KMS-11 (cell line): ENCODE results near the gene C2CD2.
"Not testable (repeated sequence)": the region's sequence is repeated elsewhere in the genome, so short reads cannot be mapped to it uniquely, and the experiment has no call there.

ENCODE experiments used
- H2AFZ ChIP-seq: fragments of 200-600 bp; sonication (generic); 2 replicates; pipeline ENCODE4 v1.6.1; 2016; ENCODE audit warnings: antibody characterized with exemption, mixed run types, low read depth
- H3K27ac ChIP-seq: fragments of 200-600 bp; sonication (generic); 2 replicates; pipeline ENCODE4 v1.6.1; 2016; ENCODE audit warnings: mild to moderate bottlenecking, mixed run types
- H3K27me3 ChIP-seq: fragments of 200-600 bp; sonication (generic); 2 replicates; pipeline ENCODE4 v1.6.1; 2017; ENCODE audit warnings: mild to moderate bottlenecking, low read depth, mixed run types, moderate library complexity; ENCODE audit not compliant: insufficient read depth
- H3K36me3 ChIP-seq: fragments of 200-600 bp; sonication (generic); 2 replicates; pipeline ENCODE4 v1.6.1; 2017; ENCODE audit warnings: mild to moderate bottlenecking, mixed run types; ENCODE audit not compliant: insufficient read depth
- H3K4me1 ChIP-seq: fragments of 200-600 bp; sonication (generic); 2 replicates; pipeline ENCODE4 v1.6.1; 2016; ENCODE audit warnings: mild to moderate bottlenecking, low read depth, mixed run types; ENCODE audit not compliant: poor library complexity, severe bottlenecking
- H3K4me2 ChIP-seq: fragments of 200-600 bp; sonication (generic); 2 replicates; pipeline ENCODE4 v1.7.0; 2016; ENCODE audit warnings: mild to moderate bottlenecking, mixed run types
- H3K4me3 ChIP-seq: fragments of 200-600 bp; sonication (generic); IDR thresholded peaks from 2 replicates; pipeline ENCODE4 v1.6.1; 2017; ENCODE audit warnings: low read depth, low read length, mixed read lengths; ENCODE audit not compliant: insufficient read depth
- H3K79me2 ChIP-seq: fragments of 200-600 bp; sonication (generic); 2 replicates; pipeline ENCODE4 v1.6.1; 2016; ENCODE audit warnings: low read depth, mixed run types; ENCODE audit not compliant: insufficient read depth
- H3K9ac ChIP-seq: fragments of 200-600 bp; sonication (generic); 2 replicates; pipeline ENCODE4 v1.6.1; 2016; ENCODE audit warnings: mild to moderate bottlenecking, mixed run types
- H4K20me1 ChIP-seq: fragments of 200-600 bp; sonication (generic); 2 replicates; pipeline ENCODE4 v1.6.1; 2016; ENCODE audit warnings: mild to moderate bottlenecking, mixed run types; ENCODE audit not compliant: insufficient read depth
- CTCF ChIP-seq: fragments of 200-600 bp; sonication (generic); conservative IDR thresholded peaks from 2 replicates; pipeline ENCODE4 v1.6.1; 2017; ENCODE audit warnings: low read depth, mild to moderate bottlenecking, antibody characterized with exemption, low read length, moderate library complexity, mixed read lengths

Gene C2CD2

DNA sequence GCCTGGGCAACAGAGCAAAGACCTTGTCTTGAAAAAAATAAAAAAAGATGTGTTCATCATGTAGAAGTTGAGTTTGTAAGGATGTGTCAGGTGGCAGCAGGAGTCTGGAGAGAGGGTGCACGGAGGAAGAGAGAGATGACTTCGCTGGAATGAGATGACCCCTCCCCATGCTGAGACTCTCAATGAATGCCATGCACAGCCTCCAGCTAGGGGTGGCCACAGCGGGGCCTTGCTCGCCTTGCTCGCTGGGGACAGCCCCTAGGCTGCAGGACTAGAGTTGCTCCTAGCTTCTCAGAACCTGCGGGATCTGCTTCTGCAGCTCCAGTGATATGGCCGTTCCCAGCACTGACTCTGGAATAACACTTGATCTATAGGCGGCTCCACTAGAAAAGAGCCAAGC, 6.6 kb upstream of the C2CD2 start:
- Histone ChIP-seq H3K4me3 (no peak overlapping the region), H3K9ac (no peak overlapping the region), H3K79me2 (no peaks in the 10 kb centered on the region), H3K36me3 (no peaks in the 10 kb centered on the region), H3K27ac (no peak overlapping the region), H3K27me3 (peaks cover 25% of the 10 kb centered on the region), H2AFZ (no peak overlapping the region), H3K4me1 (no peaks in the 10 kb centered on the region), H4K20me1 (no peaks in the 10 kb centered on the region), H3K4me2 (no peak overlapping the region)
- TF ChIP-seq CTCF, result no peak

DNA sequence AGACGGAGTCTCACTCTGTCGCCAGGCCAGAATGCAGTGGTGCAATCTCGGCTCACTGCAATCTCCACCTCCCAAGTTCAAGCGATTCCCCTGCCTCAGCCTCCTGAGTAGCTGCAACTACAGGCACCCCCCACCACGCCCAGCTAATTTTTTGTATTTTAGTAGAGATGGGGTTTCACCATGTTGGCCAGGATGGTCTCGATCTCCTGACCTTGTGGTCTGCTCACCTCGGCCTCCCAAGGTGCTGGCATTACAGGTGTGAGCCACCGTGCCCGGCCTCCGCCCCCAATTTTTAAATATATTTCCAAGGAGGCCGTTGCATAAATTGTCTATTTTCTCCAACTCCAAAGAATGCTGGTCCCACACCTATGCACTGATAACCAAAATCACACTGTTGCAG, 5.9 kb upstream of the C2CD2 start:
- not testable (repeated sequence) for H4K20me1 ChIP-seq, H3K9ac ChIP-seq, H3K4me3 ChIP-seq, H3K4me2 ChIP-seq, H3K4me1 ChIP-seq, H3K36me3 ChIP-seq, H2AFZ ChIP-seq, H3K79me2 ChIP-seq, H3K27ac ChIP-seq
- H3K27me3 ChIP-seq, result peaks cover 25% of the 10 kb centered on the region

DNA sequence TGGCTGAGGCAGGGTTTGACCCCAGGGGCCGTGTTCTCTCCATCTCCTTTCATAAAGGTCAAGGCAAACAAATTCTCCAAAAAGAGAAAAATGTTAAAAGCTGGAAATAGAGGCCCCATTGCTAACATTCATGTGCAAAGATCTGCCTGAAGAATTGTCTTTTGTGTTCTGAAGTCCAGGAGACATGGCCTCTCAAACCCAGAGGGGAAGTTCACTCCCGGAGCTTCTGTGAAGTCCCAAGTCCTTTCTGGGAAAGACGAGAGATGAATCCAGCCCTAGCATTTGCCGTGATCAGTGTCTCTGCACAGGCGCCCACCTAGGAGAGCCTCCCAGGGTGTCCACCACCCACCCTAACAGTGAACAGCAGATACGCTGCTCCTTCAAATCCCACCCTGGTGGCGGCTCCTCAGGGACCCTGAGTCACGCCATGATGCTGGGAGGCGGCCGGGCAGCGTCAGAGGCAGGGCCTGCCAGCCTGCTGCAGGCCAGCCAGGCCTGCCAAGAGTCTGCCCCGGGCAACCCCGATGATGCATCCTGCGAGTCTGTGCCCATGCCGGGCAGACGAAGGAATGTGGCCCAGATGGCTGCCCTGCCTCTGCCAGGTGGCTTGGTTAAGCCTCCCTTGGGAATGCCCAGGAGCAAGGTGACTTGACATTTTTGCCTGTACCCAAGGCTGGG, 5.2 kb upstream of the C2CD2 start:
- H3K27ac ChIP-seq, result no peak overlapping the region
- no peak overlapping the region for H3K4me2 ChIP-seq
- H3K4me3 ChIP-seq, result no peak overlapping the region
- H2AFZ ChIP-seq, result no peak overlapping the region
- H3K36me3 ChIP-seq, result no peaks in the 10 kb centered on the region
- peaks cover 25% of the 10 kb centered on the region for H3K27me3 ChIP-seq
- H3K79me2 ChIP-seq, result no peaks in the 10 kb centered on the region
- H3K9ac ChIP-seq, result no peak overlapping the region
- H4K20me1 ChIP-seq, result no peaks in the 10 kb centered on the region
- TF ChIP-seq CTCF, result no peak
- no peaks in the 10 kb centered on the region for H3K4me1 ChIP-seq

GRCh38 chr21:41957991-41958766, 4.4 kb upstream of the C2CD2 start:
- Histone ChIP-seq H3K79me2 (no peaks in the 10 kb centered on the region), H3K27me3 (peaks cover 22% of the 10 kb centered on the region), H3K27ac (no peak overlapping the region), H2AFZ (no peak overlapping the region), H3K9ac (no peak overlapping the region), H3K4me1 (no peaks in the 10 kb centered on the region), H4K20me1 (no peaks in the 10 kb centered on the region), H3K4me3 (no peak overlapping the region), H3K4me2 (no peak overlapping the region), H3K36me3 (no peaks in the 10 kb centered on the region)
- no peak for TF ChIP-seq CTCF
